ENCODE results near the gene ZKSCAN8.
A peak's percentile ranks its signal among the peaks of the same experiment; 100 is the strongest.

The ZKSCAN8 gene

GRCh38 chr6:28140616-28141015 lies 1.1 kb upstream of the ZKSCAN8 start:
- no peak for DNase-seq

GRCh38 chr6:28142446-28142845 lies 763 bp downstream of the ZKSCAN8 start:
- DNase-seq = no peak

- no peak for DNase-seq
Observed at GRCh38 chr6:28145231-28145630, 3.5 kb downstream of the ZKSCAN8 start.

GRCh38 chr6:28152531-28152930 lies 10.8 kb downstream of the ZKSCAN8 start:
- DNase-seq = no peak

GRCh38 chr6:28153546-28153945 lies 11.9 kb downstream of the ZKSCAN8 start:
- DNase-seq = no peak

- DNase-seq = no peak
Observed at GRCh38 chr6:28154357-28154756, 12.7 kb downstream of the ZKSCAN8 start.

- DNase-seq = no peak
Observed at GRCh38 chr6:28158318-28158717, 16.6 kb downstream of the ZKSCAN8 start.

GRCh38 chr6:28159029-28159607 lies 17.4 kb downstream of the ZKSCAN8 start:
- DNase-seq = no peak

GRCh38 chr6:28160233-28160632 lies 18.6 kb downstream of the ZKSCAN8 start:
- DNase-seq = no peak

- DNase-seq = peak; percentile 82
Observed at GRCh38 chr6:28161410-28162079, 19.9 kb downstream of the ZKSCAN8 start.

- no peak for DNase-seq
Observed at GRCh38 chr6:28165563-28165962, 23.9 kb downstream of the ZKSCAN8 start.

- no peak for DNase-seq
Observed at GRCh38 chr6:28167068-28167467, 25.4 kb downstream of the ZKSCAN8 start.

- no peak for DNase-seq
Observed at GRCh38 chr6:28167926-28168325, 26.2 kb downstream of the ZKSCAN8 start.

- no peak for DNase-seq
Observed at GRCh38 chr6:28171271-28171670, 29.6 kb downstream of the ZKSCAN8 start.

- no peak for DNase-seq
Observed at GRCh38 chr6:28172006-28172405, 30.3 kb downstream of the ZKSCAN8 start.

- DNase-seq = no peak
Observed at GRCh38 chr6:28176373-28176772, 34.7 kb downstream of the ZKSCAN8 start.

GRCh38 chr6:28182255-28182654 lies 40.6 kb downstream of the ZKSCAN8 start:
- no peak for DNase-seq

GRCh38 chr6:28188111-28188979 lies 46.7 kb downstream of the ZKSCAN8 start:
- DNase-seq = no peak

GRCh38 chr6:28200020-28200419 lies 58.3 kb downstream of the ZKSCAN8 start:
- DNase-seq = no peak

- DNase-seq = no peak
Observed at GRCh38 chr6:28203201-28203600, 61.5 kb downstream of the ZKSCAN8 start.

- no peak for DNase-seq
Observed at GRCh38 chr6:28205879-28206278, 64.2 kb downstream of the ZKSCAN8 start.

- DNase-seq = no peak
Observed at GRCh38 chr6:28206527-28206926, 64.8 kb downstream of the ZKSCAN8 start.

GRCh38 chr6:28206928-28207509 lies 65.3 kb downstream of the ZKSCAN8 start:
- DNase-seq = no peak

Data from NCI-H1436 (cell line).